WTC11 (cell line): Measurements from ENCODE around the gene LAMA2. TPM values are rescaled to one million over a fixed set of nuclear protein-coding genes. Genes with fewer than 3 reads are reported as not detected.

ENCODE experiments used
- ATAC-seq: fragments of 200-7000 bp; cut with Tn5 transposase; 2 replicates; pipeline ENCODE4 v1.10.0; 2021; ENCODE audit warnings: mild to moderate bottlenecking, moderate library complexity
- CTCF ChIA-PET: fragments of 300-600 bp; sonication (Branson Sonifier 250); formaldehyde crosslinking; loops from one replicate; lab custom pipeline; 2021; ENCODE audit warnings: antibody characterized with exemption; lab: Charles Lee
- POLR2A ChIA-PET: fragments of 350-600 bp; sonication (Branson Sonifier 250); formaldehyde crosslinking; loops from one replicate; lab custom pipeline; 2021; ENCODE audit warnings: antibody characterized with exemption; lab: Charles Lee
- DNase-seq: peaks from one replicate; pipeline ENCODE4 v3.0.0; 2021; ENCODE audit warnings: low spot score
- H3K27ac Mint-ChIP-seq: 2 replicates; pipeline ENCODE4 v1.8.0; 2021; ENCODE audit warnings: mixed read lengths
- H3K27me3 Mint-ChIP-seq: 2 replicates; pipeline ENCODE4 v1.8.0; 2021; ENCODE audit warnings: low read depth, mild to moderate bottlenecking, moderate library complexity, mixed read lengths
- H3K36me3 Mint-ChIP-seq: 2 replicates; pipeline ENCODE4 v1.8.0; 2021; ENCODE audit warnings: mixed read lengths
- H3K4me1 Mint-ChIP-seq: 2 replicates; pipeline ENCODE4 v1.8.0; 2022; ENCODE audit warnings: mixed read lengths
- H3K4me3 Mint-ChIP-seq: 2 replicates; pipeline ENCODE4 v1.8.0; 2021; ENCODE audit warnings: mild to moderate bottlenecking, moderate library complexity, mixed read lengths
- H3K9me3 Mint-ChIP-seq: 2 replicates; pipeline ENCODE4 v1.8.0; 2021; ENCODE audit warnings: mixed read lengths
- CREB1 ChIP-seq: sonication (generic); formaldehyde crosslinking; IDR thresholded peaks from 2 replicates; pipeline ENCODE4 v1.8.0; 2023; ENCODE audit warnings: mild to moderate bottlenecking, missing genetic modification reagents
- ESRRA ChIP-seq: sonication (generic); formaldehyde crosslinking; IDR thresholded peaks from 2 replicates; pipeline ENCODE4 v1.8.1; 2022; ENCODE audit warnings: mild to moderate bottlenecking, missing genetic modification reagents, borderline replicate concordance
- FOXP1 ChIP-seq: sonication (generic); formaldehyde crosslinking; IDR thresholded peaks from 2 replicates; pipeline ENCODE4 v1.8.0; 2022; ENCODE audit warnings: missing genetic modification reagents, mild to moderate bottlenecking, moderate library complexity, borderline replicate concordance
- GTF2I ChIP-seq: fragments of 250-450 bp; sonication (Bioruptor Pico); conservative IDR thresholded peaks from 2 replicates; pipeline ENCODE4 v1.4.0; 2021; ENCODE audit warnings: mild to moderate bottlenecking
- HMGA2 ChIP-seq: fragments of 250-450 bp; sonication (Bioruptor Pico); IDR thresholded peaks from 2 replicates; pipeline ENCODE4 v1.4.0; 2021; ENCODE audit warnings: mild to moderate bottlenecking, moderate library complexity
- IRF2 ChIP-seq: sonication (generic); formaldehyde crosslinking; IDR thresholded peaks from 2 replicates; pipeline ENCODE4 v1.8.0; 2022; ENCODE audit warnings: low read depth, missing genetic modification reagents, borderline replicate concordance
- MXD4 ChIP-seq: fragments of 250-450 bp; sonication (Bioruptor Pico); IDR thresholded peaks from 2 replicates; pipeline ENCODE4 v1.8.0; 2021; ENCODE audit warnings: mild to moderate bottlenecking, moderate library complexity, borderline replicate concordance
- NR3C1 ChIP-seq: sonication (generic); formaldehyde crosslinking; conservative IDR thresholded peaks from 2 replicates; pipeline ENCODE4 v1.8.1; 2023; ENCODE audit warnings: low read depth, mild to moderate bottlenecking, missing genetic modification reagents
- SMAD3 ChIP-seq: sonication (generic); formaldehyde crosslinking; IDR thresholded peaks from 2 replicates; pipeline ENCODE4 v1.8.0; 2022; ENCODE audit warnings: missing genetic modification reagents, mild to moderate bottlenecking, borderline replicate concordance
- SMAD4 ChIP-seq: sonication (generic); formaldehyde crosslinking; IDR thresholded peaks from 2 replicates; pipeline ENCODE4 v1.8.0; 2022; ENCODE audit warnings: mild to moderate bottlenecking, missing genetic modification reagents
- SP1 ChIP-seq: sonication (generic); formaldehyde crosslinking; conservative IDR thresholded peaks from 2 replicates; pipeline ENCODE4 v1.8.1; 2022; ENCODE audit warnings: missing genetic modification reagents
- TEAD1 ChIP-seq: sonication (generic); formaldehyde crosslinking; IDR thresholded peaks from 2 replicates; pipeline ENCODE4 v1.8.0; 2022; ENCODE audit warnings: mild to moderate bottlenecking, missing genetic modification reagents
- TEAD4 ChIP-seq: sonication (generic); formaldehyde crosslinking; IDR thresholded peaks from 2 replicates; pipeline ENCODE4 v1.8.0; 2022; ENCODE audit warnings: mild to moderate bottlenecking, missing genetic modification reagents
- ZBTB21 ChIP-seq: sonication (generic); formaldehyde crosslinking; IDR thresholded peaks from 2 replicates; pipeline ENCODE4 v1.8.1; 2023; ENCODE audit warnings: mild to moderate bottlenecking, missing genetic modification reagents, borderline replicate concordance
- ZNF317 ChIP-seq: sonication (generic); formaldehyde crosslinking; IDR thresholded peaks from 2 replicates; pipeline ENCODE4 v1.8.1; 2023; ENCODE audit warnings: low read depth, mild to moderate bottlenecking, moderate library complexity, missing genetic modification reagents, borderline replicate concordance
- total RNA-seq: library from RNA; stranded (reverse); gene quantifications from 3 replicates; pipeline ENCODE4 v1.2.3, GENCODE V29; 2021
- TF ChIP-seq, protein P1 (sequence below): sonication (generic); formaldehyde crosslinking; IDR thresholded peaks from 2 replicates; pipeline ENCODE4 v1.8.0; 2023; ENCODE audit warnings: missing genetic modification reagents
- TF ChIP-seq, protein P2 (sequence below): fragments of 200-600 bp; IDR thresholded peaks from 2 replicates; pipeline ENCODE4 v1.8.0; 2022; ENCODE audit warnings: antibody characterized with exemption
- TF ChIP-seq, protein P3 (sequence below): sonication (generic); formaldehyde crosslinking; conservative IDR thresholded peaks from 2 replicates; pipeline ENCODE4 v1.8.1; 2023; ENCODE audit warnings: mild to moderate bottlenecking, low read depth, missing genetic modification reagents, moderate library complexity
- TF ChIP-seq, protein P4 (sequence below): fragments of 250-450 bp; sonication (Bioruptor Pico); IDR thresholded peaks from 2 replicates; pipeline ENCODE4 v1.9.0; 2021; ENCODE audit warnings: moderate library complexity, mild to moderate bottlenecking, inconsistent platforms, borderline replicate concordance
- TF ChIP-seq, protein P5 (sequence below): fragments of 250-450 bp; sonication (Bioruptor Pico); IDR thresholded peaks from 2 replicates; pipeline ENCODE4 v1.9.0; 2021; ENCODE audit warnings: mild to moderate bottlenecking
- TF ChIP-seq, protein P6 (sequence below): sonication (generic); formaldehyde crosslinking; IDR thresholded peaks from 2 replicates; pipeline ENCODE4 v1.8.0; 2022; ENCODE audit warnings: mild to moderate bottlenecking, missing genetic modification reagents
- TF ChIP-seq, protein P7 (sequence below): sonication (generic); formaldehyde crosslinking; IDR thresholded peaks from 2 replicates; pipeline ENCODE4 v1.8.0; 2022; ENCODE audit warnings: missing genetic modification reagents

The LAMA2 gene
- total RNA-seq, 1 experiment from 2014 or later = 6.6 TPM

DNA sequence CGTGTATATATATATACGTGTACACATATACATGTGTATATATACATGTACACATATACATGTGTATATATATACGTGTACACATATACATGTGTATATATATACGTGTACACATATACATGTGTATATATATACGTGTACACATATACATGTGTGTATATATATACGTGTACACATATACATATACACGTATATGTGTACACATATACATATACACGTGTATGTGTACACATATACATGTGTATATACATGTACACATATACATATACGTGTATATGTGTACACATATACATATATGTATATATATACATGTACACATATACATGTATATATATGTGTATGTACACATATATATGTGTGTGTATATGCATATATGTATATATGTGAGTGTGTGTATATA is 317.2 kb downstream of the LAMA2 start:
- no peak overlapping the region for H3K4me3 Mint-ChIP-seq
- CTCF ChIA-PET = no interaction called here
- no peak overlapping the region for H3K27ac Mint-ChIP-seq
- H3K36me3 Mint-ChIP-seq = no peaks in the 10 kb centered on the region
- no peaks in the 10 kb centered on the region for H3K27me3 Mint-ChIP-seq
- H3K9me3 Mint-ChIP-seq = no peaks in the 10 kb centered on the region
- DNase-seq (no peak), ATAC-seq (no peak)
- TF ChIP-seq ZBTB21 (CRISPR knock-in tag) (no peak), CREB1 (no peak), TEAD1 (CRISPR knock-in tag) (no peak), HMGA2 (CRISPR knock-in tag) (no peak), FOXP1 (CRISPR knock-in tag) (no peak), MXD4 (CRISPR knock-in tag) (no peak), SMAD3 (no peak), ESRRA (CRISPR knock-in tag) (no peak), ZNF317 (CRISPR knock-in tag) (no peak), NR3C1 (CRISPR knock-in tag) (no peak), SMAD4 (CRISPR knock-in tag) (no peak), TEAD4 (CRISPR knock-in tag) (no peak)
- TF ChIP-seq, protein P1, sequence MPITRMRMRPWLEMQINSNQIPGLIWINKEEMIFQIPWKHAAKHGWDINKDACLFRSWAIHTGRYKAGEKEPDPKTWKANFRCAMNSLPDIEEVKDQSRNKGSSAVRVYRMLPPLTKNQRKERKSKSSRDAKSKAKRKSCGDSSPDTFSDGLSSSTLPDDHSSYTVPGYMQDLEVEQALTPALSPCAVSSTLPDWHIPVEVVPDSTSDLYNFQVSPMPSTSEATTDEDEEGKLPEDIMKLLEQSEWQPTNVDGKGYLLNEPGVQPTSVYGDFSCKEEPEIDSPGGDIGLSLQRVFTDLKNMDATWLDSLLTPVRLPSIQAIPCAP (CRISPR knock-in tag) = no peak
- TF ChIP-seq, protein P2, sequence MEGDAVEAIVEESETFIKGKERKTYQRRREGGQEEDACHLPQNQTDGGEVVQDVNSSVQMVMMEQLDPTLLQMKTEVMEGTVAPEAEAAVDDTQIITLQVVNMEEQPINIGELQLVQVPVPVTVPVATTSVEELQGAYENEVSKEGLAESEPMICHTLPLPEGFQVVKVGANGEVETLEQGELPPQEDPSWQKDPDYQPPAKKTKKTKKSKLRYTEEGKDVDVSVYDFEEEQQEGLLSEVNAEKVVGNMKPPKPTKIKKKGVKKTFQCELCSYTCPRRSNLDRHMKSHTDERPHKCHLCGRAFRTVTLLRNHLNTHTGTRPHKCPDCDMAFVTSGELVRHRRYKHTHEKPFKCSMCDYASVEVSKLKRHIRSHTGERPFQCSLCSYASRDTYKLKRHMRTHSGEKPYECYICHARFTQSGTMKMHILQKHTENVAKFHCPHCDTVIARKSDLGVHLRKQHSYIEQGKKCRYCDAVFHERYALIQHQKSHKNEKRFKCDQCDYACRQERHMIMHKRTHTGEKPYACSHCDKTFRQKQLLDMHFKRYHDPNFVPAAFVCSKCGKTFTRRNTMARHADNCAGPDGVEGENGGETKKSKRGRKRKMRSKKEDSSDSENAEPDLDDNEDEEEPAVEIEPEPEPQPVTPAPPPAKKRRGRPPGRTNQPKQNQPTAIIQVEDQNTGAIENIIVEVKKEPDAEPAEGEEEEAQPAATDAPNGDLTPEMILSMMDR = no peak
- TF ChIP-seq, protein P3, sequence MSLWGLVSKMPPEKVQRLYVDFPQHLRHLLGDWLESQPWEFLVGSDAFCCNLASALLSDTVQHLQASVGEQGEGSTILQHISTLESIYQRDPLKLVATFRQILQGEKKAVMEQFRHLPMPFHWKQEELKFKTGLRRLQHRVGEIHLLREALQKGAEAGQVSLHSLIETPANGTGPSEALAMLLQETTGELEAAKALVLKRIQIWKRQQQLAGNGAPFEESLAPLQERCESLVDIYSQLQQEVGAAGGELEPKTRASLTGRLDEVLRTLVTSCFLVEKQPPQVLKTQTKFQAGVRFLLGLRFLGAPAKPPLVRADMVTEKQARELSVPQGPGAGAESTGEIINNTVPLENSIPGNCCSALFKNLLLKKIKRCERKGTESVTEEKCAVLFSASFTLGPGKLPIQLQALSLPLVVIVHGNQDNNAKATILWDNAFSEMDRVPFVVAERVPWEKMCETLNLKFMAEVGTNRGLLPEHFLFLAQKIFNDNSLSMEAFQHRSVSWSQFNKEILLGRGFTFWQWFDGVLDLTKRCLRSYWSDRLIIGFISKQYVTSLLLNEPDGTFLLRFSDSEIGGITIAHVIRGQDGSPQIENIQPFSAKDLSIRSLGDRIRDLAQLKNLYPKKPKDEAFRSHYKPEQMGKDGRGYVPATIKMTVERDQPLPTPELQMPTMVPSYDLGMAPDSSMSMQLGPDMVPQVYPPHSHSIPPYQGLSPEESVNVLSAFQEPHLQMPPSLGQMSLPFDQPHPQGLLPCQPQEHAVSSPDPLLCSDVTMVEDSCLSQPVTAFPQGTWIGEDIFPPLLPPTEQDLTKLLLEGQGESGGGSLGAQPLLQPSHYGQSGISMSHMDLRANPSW = no peak
- TF ChIP-seq, protein P4, sequence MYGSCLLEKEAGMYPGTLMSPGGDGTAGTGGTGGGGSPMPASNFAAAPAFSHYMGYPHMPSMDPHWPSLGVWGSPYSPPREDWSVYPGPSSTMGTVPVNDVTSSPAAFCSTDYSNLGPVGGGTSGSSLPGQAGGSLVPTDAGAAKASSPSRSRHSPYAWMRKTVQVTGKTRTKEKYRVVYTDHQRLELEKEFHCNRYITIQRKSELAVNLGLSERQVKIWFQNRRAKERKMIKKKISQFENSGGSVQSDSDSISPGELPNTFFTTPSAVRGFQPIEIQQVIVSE (CRISPR knock-in tag) = no peak
- POLR2A ChIA-PET = no interaction called here
- H3K4me1 Mint-ChIP-seq = peaks cover 26% of the 10 kb centered on the region

DNA sequence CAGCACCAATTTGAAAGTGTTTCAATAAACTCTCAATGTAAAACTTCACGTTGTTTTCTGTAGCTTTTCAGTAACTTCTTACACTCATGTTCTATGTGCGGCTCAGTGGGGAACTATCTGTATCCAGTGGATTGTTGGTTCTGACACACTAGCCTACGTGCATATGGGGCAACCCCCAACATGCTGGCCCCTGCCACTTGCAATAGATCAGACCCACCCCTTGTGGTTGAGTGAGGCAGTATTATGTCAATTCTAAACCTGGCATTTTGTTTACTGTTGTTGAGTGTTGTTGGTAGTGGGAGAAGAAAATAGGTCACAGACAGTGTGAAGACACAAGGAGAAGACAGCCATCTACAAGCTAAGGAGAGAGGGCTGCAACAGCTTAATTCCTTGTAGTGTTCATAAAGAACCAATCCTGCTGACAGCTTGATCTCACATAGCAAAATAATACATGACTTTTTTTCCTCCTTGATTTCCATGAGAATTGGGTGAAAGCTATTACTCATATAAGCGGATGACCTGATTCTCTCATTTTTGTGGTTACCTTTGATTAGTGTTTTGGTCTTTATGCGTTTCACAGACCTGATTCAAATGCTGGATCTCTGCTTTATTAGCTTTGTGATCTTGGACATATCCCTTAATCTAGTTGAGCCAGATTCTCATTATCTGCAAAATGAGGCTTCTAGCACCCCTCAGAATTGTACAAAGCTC is 320.4 kb downstream of the LAMA2 start:
- POLR2A ChIA-PET = no interaction called here
- no peaks in the 10 kb centered on the region for H3K27me3 Mint-ChIP-seq
- CTCF ChIA-PET = no interaction called here
- H3K27ac Mint-ChIP-seq = no peak overlapping the region
- H3K4me1 Mint-ChIP-seq = peaks cover 7% of the 10 kb centered on the region
- no peak overlapping the region for H3K4me3 Mint-ChIP-seq
- H3K9me3 Mint-ChIP-seq = no peaks in the 10 kb centered on the region
- H3K36me3 Mint-ChIP-seq = no peaks in the 10 kb centered on the region
- TF ChIP-seq, protein P5, sequence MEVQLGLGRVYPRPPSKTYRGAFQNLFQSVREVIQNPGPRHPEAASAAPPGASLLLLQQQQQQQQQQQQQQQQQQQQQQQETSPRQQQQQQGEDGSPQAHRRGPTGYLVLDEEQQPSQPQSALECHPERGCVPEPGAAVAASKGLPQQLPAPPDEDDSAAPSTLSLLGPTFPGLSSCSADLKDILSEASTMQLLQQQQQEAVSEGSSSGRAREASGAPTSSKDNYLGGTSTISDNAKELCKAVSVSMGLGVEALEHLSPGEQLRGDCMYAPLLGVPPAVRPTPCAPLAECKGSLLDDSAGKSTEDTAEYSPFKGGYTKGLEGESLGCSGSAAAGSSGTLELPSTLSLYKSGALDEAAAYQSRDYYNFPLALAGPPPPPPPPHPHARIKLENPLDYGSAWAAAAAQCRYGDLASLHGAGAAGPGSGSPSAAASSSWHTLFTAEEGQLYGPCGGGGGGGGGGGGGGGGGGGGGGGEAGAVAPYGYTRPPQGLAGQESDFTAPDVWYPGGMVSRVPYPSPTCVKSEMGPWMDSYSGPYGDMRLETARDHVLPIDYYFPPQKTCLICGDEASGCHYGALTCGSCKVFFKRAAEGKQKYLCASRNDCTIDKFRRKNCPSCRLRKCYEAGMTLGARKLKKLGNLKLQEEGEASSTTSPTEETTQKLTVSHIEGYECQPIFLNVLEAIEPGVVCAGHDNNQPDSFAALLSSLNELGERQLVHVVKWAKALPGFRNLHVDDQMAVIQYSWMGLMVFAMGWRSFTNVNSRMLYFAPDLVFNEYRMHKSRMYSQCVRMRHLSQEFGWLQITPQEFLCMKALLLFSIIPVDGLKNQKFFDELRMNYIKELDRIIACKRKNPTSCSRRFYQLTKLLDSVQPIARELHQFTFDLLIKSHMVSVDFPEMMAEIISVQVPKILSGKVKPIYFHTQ (CRISPR knock-in tag) = no peak
- TF ChIP-seq, protein P6, sequence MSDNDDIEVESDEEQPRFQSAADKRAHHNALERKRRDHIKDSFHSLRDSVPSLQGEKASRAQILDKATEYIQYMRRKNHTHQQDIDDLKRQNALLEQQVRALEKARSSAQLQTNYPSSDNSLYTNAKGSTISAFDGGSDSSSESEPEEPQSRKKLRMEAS = no peak
- no peak for TF ChIP-seq IRF2 (CRISPR knock-in tag)
- TF ChIP-seq, protein P7, sequence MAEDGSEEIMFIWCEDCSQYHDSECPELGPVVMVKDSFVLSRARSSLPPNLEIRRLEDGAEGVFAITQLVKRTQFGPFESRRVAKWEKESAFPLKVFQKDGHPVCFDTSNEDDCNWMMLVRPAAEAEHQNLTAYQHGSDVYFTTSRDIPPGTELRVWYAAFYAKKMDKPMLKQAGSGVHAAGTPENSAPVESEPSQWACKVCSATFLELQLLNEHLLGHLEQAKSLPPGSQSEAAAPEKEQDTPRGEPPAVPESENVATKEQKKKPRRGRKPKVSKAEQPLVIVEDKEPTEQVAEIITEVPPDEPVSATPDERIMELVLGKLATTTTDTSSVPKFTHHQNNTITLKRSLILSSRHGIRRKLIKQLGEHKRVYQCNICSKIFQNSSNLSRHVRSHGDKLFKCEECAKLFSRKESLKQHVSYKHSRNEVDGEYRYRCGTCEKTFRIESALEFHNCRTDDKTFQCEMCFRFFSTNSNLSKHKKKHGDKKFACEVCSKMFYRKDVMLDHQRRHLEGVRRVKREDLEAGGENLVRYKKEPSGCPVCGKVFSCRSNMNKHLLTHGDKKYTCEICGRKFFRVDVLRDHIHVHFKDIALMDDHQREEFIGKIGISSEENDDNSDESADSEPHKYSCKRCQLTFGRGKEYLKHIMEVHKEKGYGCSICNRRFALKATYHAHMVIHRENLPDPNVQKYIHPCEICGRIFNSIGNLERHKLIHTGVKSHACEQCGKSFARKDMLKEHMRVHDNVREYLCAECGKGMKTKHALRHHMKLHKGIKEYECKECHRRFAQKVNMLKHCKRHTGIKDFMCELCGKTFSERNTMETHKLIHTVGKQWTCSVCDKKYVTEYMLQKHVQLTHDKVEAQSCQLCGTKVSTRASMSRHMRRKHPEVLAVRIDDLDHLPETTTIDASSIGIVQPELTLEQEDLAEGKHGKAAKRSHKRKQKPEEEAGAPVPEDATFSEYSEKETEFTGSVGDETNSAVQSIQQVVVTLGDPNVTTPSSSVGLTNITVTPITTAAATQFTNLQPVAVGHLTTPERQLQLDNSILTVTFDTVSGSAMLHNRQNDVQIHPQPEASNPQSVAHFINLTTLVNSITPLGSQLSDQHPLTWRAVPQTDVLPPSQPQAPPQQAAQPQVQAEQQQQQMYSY = no peak
- no peak for TF ChIP-seq GTF2I (CRISPR knock-in tag)
- TF ChIP-seq SP1 (CRISPR knock-in tag) = no peak
- DNase-seq (no peak), ATAC-seq (peak; percentile 41; the same call in 1 of the 2 replicates)
